HEK293 (cell line): ENCODE data around the gene MYRFL.

Experiments used
- ZNF138 ChIP-seq: fragments of 450-650 bp; formaldehyde crosslinking; IDR thresholded peaks from 2 replicates; pipeline ENCODE4 v1.5.1; 2016; ENCODE audit warnings: missing biosample characterization, missing genetic modification characterization, borderline replicate concordance
- ZNF184 ChIP-seq: fragments of 450-650 bp; IDR thresholded peaks from 2 replicates; pipeline ENCODE4 v1.5.1; 2018; ENCODE audit warnings: missing biosample characterization, mild to moderate bottlenecking, missing genetic modification characterization
- ZSCAN23 ChIP-seq: fragments of 450-650 bp; formaldehyde crosslinking; IDR thresholded peaks from 2 replicates; pipeline ENCODE4 v1.5.1; 2016; ENCODE audit warnings: missing biosample characterization, missing genetic modification characterization
- TF ChIP-seq, protein P1 (sequence below): fragments of 450-650 bp; formaldehyde crosslinking; IDR thresholded peaks from 2 replicates; pipeline ENCODE4 v1.5.1; 2016; ENCODE audit warnings: missing biosample characterization, missing genetic modification characterization
- TF ChIP-seq, protein P2 (sequence below): fragments of 450-650 bp; formaldehyde crosslinking; IDR thresholded peaks from 2 replicates; pipeline ENCODE4 v1.5.1; 2016; ENCODE audit warnings: missing biosample characterization, missing genetic modification characterization, borderline replicate concordance

DNA sequence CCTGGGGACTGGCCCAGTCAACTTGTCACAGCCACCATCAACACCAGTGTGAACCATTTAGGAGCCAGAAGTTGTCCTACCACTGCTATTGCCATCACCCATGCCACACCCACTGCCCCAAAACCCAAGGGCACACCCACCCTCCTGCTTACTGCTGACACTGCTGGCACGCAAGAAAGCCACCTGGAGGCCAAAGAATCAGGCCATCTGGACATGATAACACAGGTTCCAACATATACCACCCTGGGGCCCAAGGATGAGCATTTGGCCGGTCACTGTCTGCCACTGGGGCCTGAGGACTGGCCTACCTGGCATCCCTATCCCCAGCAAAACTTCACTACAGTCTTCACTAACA is 181.6 kb downstream of the MYRFL start:
- TF ChIP-seq ZSCAN23 (tag by site-specific recombination) (no peak), ZNF138 (no peak), ZNF184 (tag by site-specific recombination) (no peak)
- TF ChIP-seq, protein P1, sequence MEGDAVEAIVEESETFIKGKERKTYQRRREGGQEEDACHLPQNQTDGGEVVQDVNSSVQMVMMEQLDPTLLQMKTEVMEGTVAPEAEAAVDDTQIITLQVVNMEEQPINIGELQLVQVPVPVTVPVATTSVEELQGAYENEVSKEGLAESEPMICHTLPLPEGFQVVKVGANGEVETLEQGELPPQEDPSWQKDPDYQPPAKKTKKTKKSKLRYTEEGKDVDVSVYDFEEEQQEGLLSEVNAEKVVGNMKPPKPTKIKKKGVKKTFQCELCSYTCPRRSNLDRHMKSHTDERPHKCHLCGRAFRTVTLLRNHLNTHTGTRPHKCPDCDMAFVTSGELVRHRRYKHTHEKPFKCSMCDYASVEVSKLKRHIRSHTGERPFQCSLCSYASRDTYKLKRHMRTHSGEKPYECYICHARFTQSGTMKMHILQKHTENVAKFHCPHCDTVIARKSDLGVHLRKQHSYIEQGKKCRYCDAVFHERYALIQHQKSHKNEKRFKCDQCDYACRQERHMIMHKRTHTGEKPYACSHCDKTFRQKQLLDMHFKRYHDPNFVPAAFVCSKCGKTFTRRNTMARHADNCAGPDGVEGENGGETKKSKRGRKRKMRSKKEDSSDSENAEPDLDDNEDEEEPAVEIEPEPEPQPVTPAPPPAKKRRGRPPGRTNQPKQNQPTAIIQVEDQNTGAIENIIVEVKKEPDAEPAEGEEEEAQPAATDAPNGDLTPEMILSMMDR (tag by site-specific recombination) = no peak
- TF ChIP-seq, protein P2, sequence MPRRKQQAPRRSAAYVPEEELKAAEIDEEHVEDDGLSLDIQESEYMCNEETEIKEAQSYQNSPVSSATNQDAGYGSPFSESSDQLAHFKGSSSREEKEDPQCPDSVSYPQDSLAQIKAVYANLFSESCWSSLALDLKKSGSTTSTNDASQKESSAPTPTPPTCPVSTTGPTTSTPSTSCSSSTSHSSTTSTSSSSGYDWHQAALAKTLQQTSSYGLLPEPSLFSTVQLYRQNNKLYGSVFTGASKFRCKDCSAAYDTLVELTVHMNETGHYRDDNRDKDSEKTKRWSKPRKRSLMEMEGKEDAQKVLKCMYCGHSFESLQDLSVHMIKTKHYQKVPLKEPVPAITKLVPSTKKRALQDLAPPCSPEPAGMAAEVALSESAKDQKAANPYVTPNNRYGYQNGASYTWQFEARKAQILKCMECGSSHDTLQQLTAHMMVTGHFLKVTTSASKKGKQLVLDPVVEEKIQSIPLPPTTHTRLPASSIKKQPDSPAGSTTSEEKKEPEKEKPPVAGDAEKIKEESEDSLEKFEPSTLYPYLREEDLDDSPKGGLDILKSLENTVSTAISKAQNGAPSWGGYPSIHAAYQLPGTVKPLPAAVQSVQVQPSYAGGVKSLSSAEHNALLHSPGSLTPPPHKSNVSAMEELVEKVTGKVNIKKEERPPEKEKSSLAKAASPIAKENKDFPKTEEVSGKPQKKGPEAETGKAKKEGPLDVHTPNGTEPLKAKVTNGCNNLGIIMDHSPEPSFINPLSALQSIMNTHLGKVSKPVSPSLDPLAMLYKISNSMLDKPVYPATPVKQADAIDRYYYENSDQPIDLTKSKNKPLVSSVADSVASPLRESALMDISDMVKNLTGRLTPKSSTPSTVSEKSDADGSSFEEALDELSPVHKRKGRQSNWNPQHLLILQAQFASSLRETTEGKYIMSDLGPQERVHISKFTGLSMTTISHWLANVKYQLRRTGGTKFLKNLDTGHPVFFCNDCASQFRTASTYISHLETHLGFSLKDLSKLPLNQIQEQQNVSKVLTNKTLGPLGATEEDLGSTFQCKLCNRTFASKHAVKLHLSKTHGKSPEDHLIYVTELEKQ = no peak
